H9 (cell line): Measurements from ENCODE around the gene CDKN2B. TPM values are rescaled to one million over a fixed set of nuclear protein-coding genes. Genes with fewer than 3 reads are reported as not detected.

ENCODE experiments used
- DNase-seq: peaks from one replicate; pipeline ENCODE4 v3.0.0-alpha.2; 2017
- H2AFZ ChIP-seq: one replicate; pipeline ENCODE4 v1.6.1; 2013; ENCODE audit warnings: mild to moderate bottlenecking, low read length, control low read depth, moderate library complexity
- H2AK5ac ChIP-seq: 2 replicates; pipeline ENCODE4 v1.6.1; 2013; ENCODE audit warnings: low read length, control low read depth, mixed read lengths; ENCODE audit not compliant: insufficient read length
- H2BK120ac ChIP-seq: one replicate; pipeline ENCODE4 v1.6.1; 2013; ENCODE audit warnings: low read depth, mild to moderate bottlenecking, low read length, control low read depth, inconsistent platforms; ENCODE audit not compliant: poor library complexity, severe bottlenecking
- H2BK12ac ChIP-seq: 2 replicates; pipeline ENCODE4 v1.6.1; 2013; ENCODE audit warnings: low read length, control low read depth, mixed read lengths, low read depth; ENCODE audit not compliant: insufficient read length
- H2BK15ac ChIP-seq: 2 replicates; pipeline ENCODE4 v1.6.1; 2013; ENCODE audit warnings: low read depth, low read length, control low read depth
- H2BK20ac ChIP-seq: one replicate; pipeline ENCODE4 v1.6.1; 2013; ENCODE audit warnings: low read depth, mild to moderate bottlenecking, low read length, control low read depth, inconsistent platforms; ENCODE audit not compliant: poor library complexity, severe bottlenecking
- H2BK5ac ChIP-seq: 2 replicates; pipeline ENCODE4 v1.6.1; 2013; ENCODE audit warnings: low read length, control low read depth, mixed read lengths; ENCODE audit not compliant: insufficient read length
- H3K14ac ChIP-seq: 2 replicates; pipeline ENCODE4 v1.6.1; 2013; ENCODE audit warnings: low read length, control low read depth; ENCODE audit not compliant: insufficient read depth
- H3K18ac ChIP-seq: 2 replicates; pipeline ENCODE4 v1.6.1; 2013; ENCODE audit warnings: low read depth, mild to moderate bottlenecking, mixed read lengths, low read length, control low read depth; ENCODE audit not compliant: insufficient read length
- H3K23ac ChIP-seq: 2 replicates; pipeline ENCODE4 v1.6.1; 2013; ENCODE audit warnings: low read length, control low read depth, mixed read lengths, low read depth; ENCODE audit not compliant: insufficient read length
- H3K23me2 ChIP-seq: 2 replicates; pipeline ENCODE4 v1.6.1; 2013; ENCODE audit warnings: low read depth, mild to moderate bottlenecking, mixed read lengths, low read length, control low read depth; ENCODE audit not compliant: insufficient read length, poor library complexity, severe bottlenecking
- H3K27ac ChIP-seq: 2 replicates; pipeline ENCODE4 v1.5.1; 2013; ENCODE audit warnings: low read length, control low read depth, mixed read lengths, low read depth; ENCODE audit not compliant: insufficient read length
- H3K27me3 ChIP-seq: 2 replicates; pipeline ENCODE4 v1.6.1; 2013; ENCODE audit warnings: low read length, control low read depth, inconsistent platforms; ENCODE audit not compliant: insufficient read depth
- H3K4ac ChIP-seq: 2 replicates; pipeline ENCODE4 v1.6.1; 2013; ENCODE audit warnings: low read depth, mild to moderate bottlenecking, control low read depth, inconsistent platforms, low read length, moderate library complexity
- H3K4me1 ChIP-seq: 2 replicates; pipeline ENCODE4 v1.6.1; 2013; ENCODE audit warnings: low read length, control low read depth, inconsistent platforms; ENCODE audit not compliant: insufficient read depth
- H3K4me2 ChIP-seq: 2 replicates; pipeline ENCODE4 v1.6.1; 2013; ENCODE audit warnings: low read length, control low read depth, mixed read lengths; ENCODE audit not compliant: insufficient read length, insufficient read depth
- H3K56ac ChIP-seq: 2 replicates; pipeline ENCODE4 v1.6.1; 2013; ENCODE audit warnings: low read depth, mild to moderate bottlenecking, mixed read lengths, low read length, control low read depth; ENCODE audit not compliant: insufficient read length
- H3K79me1 ChIP-seq: 2 replicates; pipeline ENCODE4 v1.6.1; 2013; ENCODE audit warnings: low read depth, mild to moderate bottlenecking, moderate library complexity, low read length, control low read depth, inconsistent platforms; ENCODE audit not compliant: insufficient read depth, poor library complexity, severe bottlenecking
- H3K79me2 ChIP-seq: 2 replicates; pipeline ENCODE4 v1.6.1; 2013; ENCODE audit warnings: low read length, control low read depth, inconsistent platforms; ENCODE audit not compliant: insufficient read depth
- H3K9ac ChIP-seq: 2 replicates; pipeline ENCODE4 v1.6.1; 2013; ENCODE audit warnings: low read length, control low read depth, mixed read lengths; ENCODE audit not compliant: insufficient read length; ENCODE audit errors: extremely low read depth
- H3K9me3 ChIP-seq: one replicate; pipeline ENCODE4 v1.6.1; 2013; ENCODE audit warnings: low read depth, low read length, inconsistent platforms; ENCODE audit not compliant: control insufficient read depth
- H3T11ph ChIP-seq: one replicate; pipeline ENCODE4 v1.6.1; 2013; ENCODE audit warnings: mild to moderate bottlenecking, low read length, control low read depth, inconsistent platforms
- H4K20me1 ChIP-seq: one replicate; pipeline ENCODE4 v1.6.1; 2013; ENCODE audit not compliant: control insufficient read depth, insufficient read length, insufficient read depth
- H4K5ac ChIP-seq: 2 replicates; pipeline ENCODE4 v1.6.1; 2013; ENCODE audit warnings: low read depth, mild to moderate bottlenecking, mixed read lengths, low read length, control low read depth; ENCODE audit not compliant: insufficient read length
- H4K8ac ChIP-seq: replicated peaks from 2 replicates; pipeline ENCODE4 v1.6.1; 2013; ENCODE audit warnings: low read length, control low read depth, mixed read lengths, low read depth; ENCODE audit not compliant: insufficient read length
- H4K91ac ChIP-seq: 2 replicates; pipeline ENCODE4 v1.6.1; 2013; ENCODE audit warnings: low read depth, mild to moderate bottlenecking, moderate library complexity, mixed read lengths, low read length, control low read depth; ENCODE audit not compliant: insufficient read length
- H3K27ac Mint-ChIP-seq, 3 experiments: 2 replicates in 2 of 3; 3 replicates in 1 of 3; pipeline ENCODE4 v1.8.0; 2020 to 2021; ENCODE audit warnings: mixed read lengths in 3 of 3, mild to moderate bottlenecking in 1 of 3, moderate library complexity in 1 of 3
- H3K27me3 Mint-ChIP-seq: 2 replicates; pipeline ENCODE4 v1.8.0; 2021; ENCODE audit warnings: low read depth, mild to moderate bottlenecking, moderate library complexity, mixed read lengths
- H3K36me3 Mint-ChIP-seq, 3 experiments: 2 replicates in 2 of 3; 3 replicates in 1 of 3; pipeline ENCODE4 v1.8.0; 2020 to 2021; ENCODE audit warnings: low read depth in 3 of 3, mixed read lengths in 3 of 3; ENCODE audit not compliant: insufficient read depth in 1 of 3
- H3K4me1 Mint-ChIP-seq, 2 experiments: 2 replicates each; pipeline ENCODE4 v1.8.0; 2020; ENCODE audit warnings: mixed read lengths in 2 of 2
- H3K4me3 Mint-ChIP-seq, 2 experiments: 2 replicates in 1 of 2; 3 replicates in 1 of 2; pipeline ENCODE4 v1.8.0; 2020 to 2021; ENCODE audit warnings: mild to moderate bottlenecking in 2 of 2, mixed read lengths in 2 of 2, moderate library complexity in 1 of 2
- H3K9me3 Mint-ChIP-seq, 2 experiments: 2 replicates in 1 of 2; 3 replicates in 1 of 2; pipeline ENCODE4 v1.8.0; 2020; ENCODE audit warnings: mild to moderate bottlenecking in 2 of 2, mixed read lengths in 2 of 2, moderate library complexity in 1 of 2
- CTCF ChIP-seq: fragments of 200-600 bp; sonication (generic); conservative IDR thresholded peaks from 3 replicates; pipeline ENCODE4 v1.8.0; 2021; ENCODE audit warnings: antibody characterized with exemption, mild to moderate bottlenecking
- WGBS: extraction: QIAGEN DNeasy Blood & Tissue Kit; methylation state at CpG from one replicate; pipeline ENCODE4 v1.1.7; 2013; ENCODE audit warnings: missing lambda C conversion rate, low lambda C conversion rate, mixed read lengths; ENCODE audit not compliant: insufficient read length; ENCODE audit errors: extremely low coverage; 5-methylcytosine and 5-hydroxymethylcytosine counted together
- total RNA-seq: library from RNA; stranded (reverse); gene quantifications from 2 replicates; pipeline ENCODE4 v1.2.1, GENCODE V29; 2021

CDKN2B gene
- total RNA-seq, 1 experiment from 2014 or later = 0.13 TPM

GRCh38 chr9:22049411-22049810 lies 40.3 kb upstream of the CDKN2B start:
- no peak overlapping the region for H2BK20ac ChIP-seq
- no peaks in the 10 kb centered on the region for H3K23me2 ChIP-seq
- H3T11ph ChIP-seq = no peak overlapping the region
- Mint-ChIP-seq H3K36me3 (no peaks in the 10 kb centered on the region), H3K4me3 (no peak overlapping the region), H3K4me1 (peaks cover 4 to 10% of the 10 kb centered on the region in 2 experiments), H3K27ac (no peak overlapping the region), H3K9me3 (no peaks in the 10 kb centered on the region), H3K27me3 (no peaks in the 10 kb centered on the region)
- H4K20me1 ChIP-seq = no peaks in the 10 kb centered on the region
- no peak overlapping the region for H3K4me2 ChIP-seq
- H3K27me3 ChIP-seq = no peaks in the 10 kb centered on the region
- no peak overlapping the region for H2BK5ac ChIP-seq
- TF ChIP-seq CTCF = no peak
- H3K4ac ChIP-seq = no peak overlapping the region
- no peak overlapping the region for H2BK15ac ChIP-seq
- no peak overlapping the region for H3K56ac ChIP-seq
- H3K79me1 ChIP-seq = no peaks in the 10 kb centered on the region
- H4K8ac ChIP-seq = no peak overlapping the region
- H2AFZ ChIP-seq = no peak overlapping the region
- H4K5ac ChIP-seq = no peak overlapping the region
- no peak overlapping the region for H3K14ac ChIP-seq
- H4K91ac ChIP-seq = no peak overlapping the region
- H2BK12ac ChIP-seq = no peak overlapping the region
- no peak overlapping the region for H3K18ac ChIP-seq
- H3K27ac ChIP-seq = no peak overlapping the region
- no peaks in the 10 kb centered on the region for H3K9me3 ChIP-seq
- H3K79me2 ChIP-seq = no peaks in the 10 kb centered on the region
- H3K4me1 ChIP-seq = no peaks in the 10 kb centered on the region
- H3K9ac ChIP-seq = no peak overlapping the region
- WGBS = no CpG with 5 or more reads among the region's 1 CpG
- H2AK5ac ChIP-seq = no peak overlapping the region
- DNase-seq = no peak
- no peak overlapping the region for H2BK120ac ChIP-seq
- H3K23ac ChIP-seq = no peak overlapping the region
